PC-9 (cell line): Measurements from ENCODE around the gene ITGA2B. TPM values are rescaled to one million over a fixed set of nuclear protein-coding genes. Genes with fewer than 3 reads are reported as not detected.
"Not testable (repeated sequence)": the region's sequence is repeated elsewhere in the genome, so short reads cannot be mapped to it uniquely, and the experiment has no call there.

ENCODE experiments used
- BruUV-seq: library from RNA; stranded (reverse); fragments of 400-500 nt; replicated peaks from 2 replicates; lab custom pipeline; 2021; lab: Mats Ljungman, UMichigan
- CTCF ChIA-PET: fragments of 300-600 bp; sonication (Branson Sonifier 250); formaldehyde crosslinking; loops from one replicate; lab custom pipeline; 2022; ENCODE audit warnings: antibody characterized with exemption; lab: Charles Lee
- POLR2A ChIA-PET: fragments of 300-600 bp; sonication (Branson Sonifier 250); formaldehyde crosslinking; loops from one replicate; lab custom pipeline; 2022; ENCODE audit warnings: antibody characterized with exemption; ENCODE audit not compliant: unreplicated experiment; lab: Charles Lee
- DNase-seq, 2 experiments: peaks; one replicate each; pipeline versions ENCODE4 v3.0.0 to v3.0.0-alpha.2; 2015 to 2022; ENCODE audit warnings: mixed read lengths in 1 of 2
- H2AFZ ChIP-seq: fragments of 200-600 bp; sonication (generic); 2 replicates; pipeline ENCODE4 v1.8.1; 2017; ENCODE audit warnings: antibody characterized with exemption
- H3F3A ChIP-seq: fragments of 200-600 bp; sonication (generic); 2 replicates; pipeline ENCODE4 v1.8.1; 2017; ENCODE audit warnings: antibody characterized with exemption, mild to moderate bottlenecking, low read depth; ENCODE audit not compliant: insufficient read depth
- H3K27ac ChIP-seq: fragments of 200-600 bp; sonication (generic); 2 replicates; pipeline ENCODE4 v1.6.1; 2016; ENCODE audit warnings: mixed run types
- H3K27me3 ChIP-seq: fragments of 200-600 bp; sonication (generic); 2 replicates; pipeline ENCODE4 v1.6.1; 2016; ENCODE audit warnings: low read depth, mixed run types; ENCODE audit not compliant: insufficient read depth
- H3K36me3 ChIP-seq: fragments of 200-600 bp; sonication (generic); 2 replicates; pipeline ENCODE4 v1.6.1; 2016; ENCODE audit warnings: low read depth, mixed run types
- H3K4me1 ChIP-seq: fragments of 200-600 bp; sonication (generic); replicated peaks from 2 replicates; pipeline ENCODE4 v1.6.1; 2016; ENCODE audit warnings: mixed run types; ENCODE audit not compliant: insufficient read depth
- H3K4me2 ChIP-seq: fragments of 200-600 bp; sonication (generic); 2 replicates; pipeline ENCODE4 v1.6.1; 2017; ENCODE audit warnings: mixed run types
- H3K4me3 ChIP-seq: fragments of 200-600 bp; sonication (generic); 2 replicates; pipeline ENCODE4 v1.6.1; 2016; ENCODE audit warnings: mixed run types
- H3K79me2 ChIP-seq: fragments of 200-600 bp; sonication (generic); 2 replicates; pipeline ENCODE4 v1.6.1; 2017; ENCODE audit warnings: low read depth, mixed run types
- H3K9me2 ChIP-seq: fragments of 200-600 bp; sonication (generic); 2 replicates; pipeline ENCODE4 v1.8.1; 2017; ENCODE audit warnings: mild to moderate bottlenecking; ENCODE audit not compliant: insufficient read depth
- H3K9me3 ChIP-seq: fragments of 200-600 bp; sonication (generic); 2 replicates; pipeline ENCODE4 v1.8.1; 2016; ENCODE audit warnings: low read depth; ENCODE audit not compliant: insufficient read depth
- H4K20me1 ChIP-seq: fragments of 200-600 bp; sonication (generic); 2 replicates; pipeline ENCODE4 v1.8.1; 2017; ENCODE audit not compliant: insufficient read depth
- CTCF ChIP-seq: fragments of 200-600 bp; sonication (generic); conservative IDR thresholded peaks from 2 replicates; pipeline ENCODE4 v1.6.1; 2017; ENCODE audit warnings: mixed run types, antibody characterized with exemption, mild to moderate bottlenecking, moderate library complexity
- EZH2 ChIP-seq: fragments of 200-600 bp; sonication (generic); IDR thresholded peaks from 2 replicates; pipeline ENCODE4 v1.8.0; 2017; ENCODE audit warnings: antibody characterized with exemption, low read depth
- intact Hi-C: fragments of 100-400 bp; cut with micrococcal nuclease; formaldehyde crosslinking; loops from one replicate; pipeline ENCODE4 v1.10.0; 2022; ENCODE audit not compliant: unreplicated experiment
- total RNA-seq: library from RNA; stranded (reverse); gene quantifications from 2 replicates; pipeline ENCODE4 v1.2.3, GENCODE V29; 2021

The ITGA2B gene
- total RNA-seq, 1 experiment from 2014 or later, result 5.7 TPM

GRCh38 chr17:44343510-44344209 is 45.8 kb downstream of the ITGA2B start:
- no peak overlapping the region for H3K4me2 ChIP-seq
- ChIA-PET CTCF (no interaction called here), POLR2A (interaction anchor here (0.6 kb wide), 1 partner anchor 13 kb away, joined by 10 read pairs; no protein-coding TSS in a partner anchor)
- peaks cover 7% of the 10 kb centered on the region; the same call in 1 of the 2 replicates for H3K79me2 ChIP-seq
- no TSS peak for BruUV-seq
- peaks cover 14% of the 10 kb centered on the region; the same call in 1 of the 2 replicates for H3F3A ChIP-seq
- TF ChIP-seq EZH2, result no peak
- no peak for TF ChIP-seq CTCF
- intact Hi-C loops, result loop anchor here (10.0 kb wide), 1 partner anchor 269 kb away; the partner anchor contains the start of gene G6PC3
- H3K4me1 ChIP-seq, result peaks cover 27% of the 10 kb centered on the region
- H3K27me3 ChIP-seq, result no peaks in the 10 kb centered on the region
- no peak for DNase-seq
- H3K36me3 ChIP-seq, result no peaks in the 10 kb centered on the region
- H2AFZ ChIP-seq, result no peak overlapping the region
- H3K9me2 ChIP-seq, result no peaks in the 10 kb centered on the region
- H3K9me3 ChIP-seq, result no peaks in the 10 kb centered on the region
- H3K27ac ChIP-seq, result no peak overlapping the region
- peaks cover 8% of the 10 kb centered on the region; the same call in 1 of the 2 replicates for H4K20me1 ChIP-seq
- no peak overlapping the region for H3K4me3 ChIP-seq

- CTCF ChIA-PET, result interaction anchor here (0.6 kb wide), 1 partner anchor 9 kb away, joined by 13 read pairs; no protein-coding TSS in a partner anchor
- peak overlapping the region; percentile 36; the same call in 1 of the 2 replicates for H3K4me2 ChIP-seq
- H3K9me3 ChIP-seq, H3K4me3 ChIP-seq, H3K79me2 ChIP-seq, H4K20me1 ChIP-seq, H3K9me2 ChIP-seq, H2AFZ ChIP-seq, H3K27me3 ChIP-seq, POLR2A ChIA-PET, H3K36me3 ChIP-seq, H3K27ac ChIP-seq, BruUV-seq: not testable (repeated sequence)
- intact Hi-C loops, result loop anchor here (10.0 kb wide), 1 partner anchor 266 kb away; the partner anchor contains the start of gene G6PC3
- DNase-seq, result peak in 1 of 2 experiments; percentile 65
- H3K4me1 ChIP-seq, result peaks cover 25% of the 10 kb centered on the region
- H3F3A ChIP-seq, result peaks cover 14% of the 10 kb centered on the region; the same call in 1 of the 2 replicates
These were observed 48.9 kb downstream of the ITGA2B start for GRCh38 chr17:44340553-44340952.

- Histone ChIP-seq H3K4me1 (peaks cover 25% of the 10 kb centered on the region), H3K9me2 (no peaks in the 10 kb centered on the region), H3K36me3 (no peaks in the 10 kb centered on the region), H3K27me3 (no peaks in the 10 kb centered on the region), H2AFZ (no peak overlapping the region), H3F3A (peaks cover 14% of the 10 kb centered on the region; the same call in 1 of the 2 replicates), H4K20me1 (no peaks in the 10 kb centered on the region), H3K4me2 (peak overlapping the region; percentile 34), H3K79me2 (no peaks in the 10 kb centered on the region), H3K27ac (no peak overlapping the region), H3K9me3 (no peaks in the 10 kb centered on the region), H3K4me3 (no peak overlapping the region)
- BruUV-seq, result no TSS peak
- intact Hi-C loops, result no loop called here
- POLR2A ChIA-PET, result no interaction called here
- no peak for TF ChIP-seq CTCF
- TF ChIP-seq EZH2, result no peak
- CTCF ChIA-PET, result no interaction called here
- DNase-seq, result no peak
These were observed 50.7 kb downstream of the ITGA2B start for GRCh38 chr17:44338702-44339101.
